ENCODE measurements around the gene SORCS2. TPM values are rescaled to one million over a fixed set of nuclear protein-coding genes. Genes with fewer than 3 reads are reported as not detected.
A peak's percentile ranks its signal among the peaks of the same experiment; 100 is the strongest.

The SORCS2 gene
- total and polyA plus RNA-seq, 4 donors, result 2.2 to 7.7 (median 2.5) TPM

- WGBS, 2 donors, result 72 to 73% methylated on average over 13 of the region's 13 CpGs
- H3K4me1 ChIP-seq (ENCODE audit: control insufficient read depth in 5 of 5, insufficient read depth in 5 of 5, low read length in 5 of 5), result peaks cover 0 to 12% (median 0%) of the 10 kb centered on the region in 5 donors
These were observed 106.3 kb downstream of the SORCS2 start for GRCh38 chr4:7298619-7299009.

GRCh38 chr4:7299010-7299907, 106.9 kb downstream of the SORCS2 start:
- 58 to 67% methylated on average over 30 of the region's 30 CpGs for whole genome bisulfite sequencing, 2 donors
- no peak for TF ChIP-seq CTCF (IDR thresholded peaks at IDR 0.05; ENCODE audit: control extremely low read depth, extremely low read depth)
- Histone ChIP-seq H3K4me1 (ENCODE audit: control insufficient read depth in 5 of 5, insufficient read depth in 5 of 5, low read length in 5 of 5) (peaks cover 0 to 12% (median 0%) of the 10 kb centered on the region in 5 donors), H3K36me3 (ENCODE audit: control insufficient read depth in 4 of 4, insufficient read depth in 4 of 4, low read length in 4 of 4) (no peaks in the 10 kb centered on the region), H3K4me3 (no peak overlapping the region), H3K27me3 (ENCODE audit: control insufficient read depth in 3 of 3, insufficient read depth in 3 of 3, low read length in 2 of 3) (no peaks in the 10 kb centered on the region), H3K9me3 (ENCODE audit: control insufficient read depth in 4 of 4, insufficient read depth in 3 of 4, low read length in 3 of 4) (peaks cover 0 to 2% (median 0%) of the 10 kb centered on the region in 4 donors), H3K9ac (ENCODE audit: insufficient read depth in 1 of 2, low read length in 2 of 2) (no peak overlapping the region), H3K27ac (ENCODE audit: low read depth in 1 of 2, low read length in 1 of 2) (no peak overlapping the region)
- ATAC-seq (ENCODE audit: insufficient read depth, low FRiP score) (no peak), DNase-seq (peak in 1 of 3 donors; percentile 41)

More at GRCh38 chr4:7298619-7299009, 106.3 kb downstream of the SORCS2 start:
- H3K9me3 ChIP-seq (ENCODE audit: control insufficient read depth in 4 of 4, insufficient read depth in 3 of 4, low read length in 3 of 4), result peaks cover 0 to 2% (median 0%) of the 10 kb centered on the region in 4 donors
- H3K27me3 ChIP-seq (ENCODE audit: control insufficient read depth in 3 of 3, insufficient read depth in 3 of 3, low read length in 2 of 3), result no peaks in the 10 kb centered on the region
- DNase-seq (no peak), ATAC-seq (ENCODE audit: insufficient read depth, low FRiP score) (no peak)
- no peak for TF ChIP-seq CTCF (IDR thresholded peaks at IDR 0.05; ENCODE audit: control extremely low read depth, extremely low read depth)
- H3K9ac ChIP-seq (ENCODE audit: insufficient read depth in 1 of 2, low read length in 2 of 2), result no peak overlapping the region
- H3K4me3 ChIP-seq, result no peak overlapping the region
- H3K36me3 ChIP-seq (ENCODE audit: control insufficient read depth in 4 of 4, insufficient read depth in 4 of 4, low read length in 4 of 4), result no peaks in the 10 kb centered on the region
- H3K27ac ChIP-seq (ENCODE audit: low read depth in 1 of 2, low read length in 1 of 2), result no peak overlapping the region

GRCh38 chr4:7299908-7300710, 107.8 kb downstream of the SORCS2 start:
- no peak overlapping the region for H3K27ac ChIP-seq (ENCODE audit: low read depth in 1 of 2, low read length in 1 of 2)
- no peak for ATAC-seq (ENCODE audit: insufficient read depth, low FRiP score)
- H3K27me3 ChIP-seq (ENCODE audit: control insufficient read depth in 3 of 3, insufficient read depth in 3 of 3, low read length in 2 of 3), result no peaks in the 10 kb centered on the region
- peaks cover 0 to 2% (median 0%) of the 10 kb centered on the region in 4 donors for H3K9me3 ChIP-seq (ENCODE audit: control insufficient read depth in 4 of 4, insufficient read depth in 3 of 4, low read length in 3 of 4)
- no peak for DNase-seq
- H3K4me3 ChIP-seq, result no peak overlapping the region
- no peak overlapping the region for H3K9ac ChIP-seq (ENCODE audit: insufficient read depth in 1 of 2, low read length in 2 of 2)
- TF ChIP-seq CTCF (IDR thresholded peaks at IDR 0.05; ENCODE audit: control extremely low read depth, extremely low read depth), result no peak
- H3K36me3 ChIP-seq (ENCODE audit: control insufficient read depth in 4 of 4, insufficient read depth in 4 of 4, low read length in 4 of 4), result no peaks in the 10 kb centered on the region
- peaks cover 0 to 12% (median 0%) of the 10 kb centered on the region in 5 donors for H3K4me1 ChIP-seq (ENCODE audit: control insufficient read depth in 5 of 5, insufficient read depth in 5 of 5, low read length in 5 of 5)
- WGBS, 2 donors, result 84 to 87% methylated on average over 26 of the region's 26 CpGs
